ENCODE measurements around the gene CLIP4. TPM values are rescaled to one million over a fixed set of nuclear protein-coding genes. Genes with fewer than 3 reads are reported as not detected.

Gene CLIP4
- total RNA-seq, 1 experiment from 2014 or later, result 1.2 TPM

- Histone ChIP-seq H3K36me3 (ENCODE audit: control insufficient read depth, insufficient read depth, low read length) (no peaks in the 10 kb centered on the region), H3K27me3 (replicated peaks; ENCODE audit: control insufficient read depth, insufficient read depth, low read length) (no peaks in the 10 kb centered on the region), H3K4me1 (peaks cover 20% of the 10 kb centered on the region), H3K4me3 (ENCODE audit: low read depth, low read length) (no peak overlapping the region), H3K9me3 (peaks cover 9% of the 10 kb centered on the region)
- intact Hi-C loops (cut with micrococcal nuclease; ENCODE audit: unreplicated experiment), result no loop called here
- H3K36me3 Mint-ChIP-seq (ENCODE audit: insufficient read depth, unreplicated experiment), result no peaks in the 10 kb centered on the region
- no peak for DNase-seq
- BruUV-seq (replicated peaks), result no TSS peak
- no peaks in the 10 kb centered on the region for H3K27me3 Mint-ChIP-seq (ENCODE audit: insufficient read depth, unreplicated experiment)
- TF ChIP-seq CTCF (IDR thresholded peaks at IDR 0.05; ENCODE audit: insufficient read depth in 1 of 2, low read depth in 1 of 2, low read length in 1 of 2, severe bottlenecking in 1 of 2, unreplicated experiment in 1 of 2), result no peak
- H3K4me3 Mint-ChIP-seq (ENCODE audit: unreplicated experiment), result no peak overlapping the region
- peak overlapping the region; percentile 87 for H3K27ac Mint-ChIP-seq (ENCODE audit: unreplicated experiment)
- H3K9me3 Mint-ChIP-seq (ENCODE audit: unreplicated experiment), result peaks cover 31% of the 10 kb centered on the region
- H3K4me1 Mint-ChIP-seq (ENCODE audit: low read depth, unreplicated experiment), result peaks cover 9% of the 10 kb centered on the region
- ChIA-PET CTCF (no interaction called here), POLR2A (no interaction called here)
These were observed 9.3 kb downstream of the CLIP4 start for GRCh38 chr2:29124504-29124903.

GRCh38 chr2:29129586-29130281 lies 14.5 kb downstream of the CLIP4 start:
- peaks cover 14% of the 10 kb centered on the region for H3K4me1 Mint-ChIP-seq (ENCODE audit: low read depth, unreplicated experiment)
- DNase-seq, result peak in 1 of 2 experiments; percentile 5
- H3K9me3 Mint-ChIP-seq (ENCODE audit: unreplicated experiment), result peaks cover 11% of the 10 kb centered on the region
- ChIA-PET POLR2A (no interaction called here), CTCF (interaction anchor here (0.5 to 1.5 kb wide), 2 partner anchors 12 to 54 kb away, joined by 4 to 5 read pairs; no protein-coding TSS in a partner anchor)
- H3K36me3 Mint-ChIP-seq (ENCODE audit: insufficient read depth, unreplicated experiment), result no peaks in the 10 kb centered on the region
- no peak for TF ChIP-seq CTCF (IDR thresholded peaks at IDR 0.05; ENCODE audit: insufficient read depth in 1 of 2, low read depth in 1 of 2, low read length in 1 of 2, severe bottlenecking in 1 of 2, unreplicated experiment in 1 of 2)
- H3K27me3 ChIP-seq (replicated peaks; ENCODE audit: control insufficient read depth, insufficient read depth, low read length), result no peaks in the 10 kb centered on the region
- BruUV-seq (replicated peaks), result TSS peak; percentile 88
- peaks cover 18% of the 10 kb centered on the region for H3K4me1 ChIP-seq
- intact Hi-C loops (cut with micrococcal nuclease; ENCODE audit: unreplicated experiment), result no loop called here
- no peak overlapping the region for H3K4me3 ChIP-seq (ENCODE audit: low read depth, low read length)
- H3K4me3 Mint-ChIP-seq (ENCODE audit: unreplicated experiment), result no peak overlapping the region
- H3K9me3 ChIP-seq, result peaks cover 2% of the 10 kb centered on the region; the same call in 1 of the 2 replicates
- peak overlapping the region; percentile 67 for H3K27ac Mint-ChIP-seq (ENCODE audit: unreplicated experiment)
- no peaks in the 10 kb centered on the region for H3K36me3 ChIP-seq (ENCODE audit: control insufficient read depth, insufficient read depth, low read length)
- no peaks in the 10 kb centered on the region for H3K27me3 Mint-ChIP-seq (ENCODE audit: insufficient read depth, unreplicated experiment)

GRCh38 chr2:29130295-29130694 lies 15.1 kb downstream of the CLIP4 start:
- H3K36me3 ChIP-seq (ENCODE audit: control insufficient read depth, insufficient read depth, low read length), result no peaks in the 10 kb centered on the region
- Mint-ChIP-seq H3K36me3 (ENCODE audit: insufficient read depth, unreplicated experiment) (no peaks in the 10 kb centered on the region), H3K4me1 (ENCODE audit: low read depth, unreplicated experiment) (peaks cover 14% of the 10 kb centered on the region), H3K9me3 (ENCODE audit: unreplicated experiment) (peaks cover 5% of the 10 kb centered on the region), H3K27ac (ENCODE audit: unreplicated experiment) (peak overlapping the region; percentile 67), H3K27me3 (ENCODE audit: insufficient read depth, unreplicated experiment) (no peaks in the 10 kb centered on the region), H3K4me3 (ENCODE audit: unreplicated experiment) (no peak overlapping the region)
- CTCF ChIA-PET, result interaction anchor here (1.5 kb wide), 1 partner anchor 13 kb away, joined by 5 read pairs; no protein-coding TSS in a partner anchor
- TF ChIP-seq CTCF (IDR thresholded peaks at IDR 0.05; ENCODE audit: insufficient read depth in 1 of 2, low read depth in 1 of 2, low read length in 1 of 2, severe bottlenecking in 1 of 2, unreplicated experiment in 1 of 2), result no peak
- no peaks in the 10 kb centered on the region for H3K27me3 ChIP-seq (replicated peaks; ENCODE audit: control insufficient read depth, insufficient read depth, low read length)
- H3K4me3 ChIP-seq (ENCODE audit: low read depth, low read length), result no peak overlapping the region
- no TSS peak for BruUV-seq (replicated peaks)
- POLR2A ChIA-PET, result no interaction called here
- peaks cover 18% of the 10 kb centered on the region for H3K4me1 ChIP-seq
- H3K9me3 ChIP-seq, result no peaks in the 10 kb centered on the region; the same call in 1 of the 2 replicates
- peak in 1 of 2 experiments; percentile 44 for DNase-seq
- intact Hi-C loops (cut with micrococcal nuclease; ENCODE audit: unreplicated experiment), result no loop called here

All from Caco-2 (cell line).